ENCODE data around the gene EHD4.
A peak's percentile ranks its signal among the peaks of the same experiment; 100 is the strongest.

Gene EHD4

GRCh38 chr15:41994772-41995475 lies 22.6 kb upstream of the EHD4 start:
- DNase-seq = no peak

GRCh38 chr15:41994171-41994650 lies 21.9 kb upstream of the EHD4 start:
- DNase-seq = no peak

DNA sequence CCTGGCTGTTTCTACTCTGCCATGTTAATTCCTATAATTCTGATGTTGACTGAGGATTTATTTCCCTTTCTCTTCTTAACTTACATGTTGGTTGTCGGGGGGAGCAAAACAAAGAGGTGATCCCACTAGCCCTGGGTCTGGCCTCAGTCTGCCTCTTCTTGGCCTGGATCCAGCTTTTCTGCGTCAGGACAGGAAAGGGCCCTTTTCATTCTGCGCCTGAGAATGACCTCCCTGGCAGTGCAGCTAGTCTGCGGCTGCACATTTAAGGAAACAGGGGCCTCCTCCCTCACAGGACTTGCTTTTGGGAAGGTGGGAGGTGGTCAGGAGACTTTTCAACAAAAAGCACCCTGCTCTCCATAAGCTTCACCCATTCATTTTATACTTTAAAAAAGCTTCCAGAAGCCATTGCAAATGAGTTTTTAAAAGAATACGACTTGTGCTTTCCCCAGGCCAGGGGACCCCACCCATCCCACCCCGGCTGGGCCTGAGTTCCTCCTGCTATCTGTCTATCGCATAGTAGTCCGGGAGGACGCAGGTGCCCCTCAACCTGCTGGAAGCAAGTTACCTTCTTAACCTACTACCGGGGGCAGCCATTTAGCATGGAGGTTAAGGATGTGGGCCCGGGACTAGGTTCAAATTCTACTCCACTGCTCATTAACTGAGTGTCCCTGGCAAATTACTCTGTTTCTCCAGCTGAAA lies 21.3 kb upstream of the EHD4 start:
- no peak for DNase-seq

GRCh38 chr15:41992803-41993190 lies 20.4 kb upstream of the EHD4 start:
- no peak for DNase-seq

DNA sequence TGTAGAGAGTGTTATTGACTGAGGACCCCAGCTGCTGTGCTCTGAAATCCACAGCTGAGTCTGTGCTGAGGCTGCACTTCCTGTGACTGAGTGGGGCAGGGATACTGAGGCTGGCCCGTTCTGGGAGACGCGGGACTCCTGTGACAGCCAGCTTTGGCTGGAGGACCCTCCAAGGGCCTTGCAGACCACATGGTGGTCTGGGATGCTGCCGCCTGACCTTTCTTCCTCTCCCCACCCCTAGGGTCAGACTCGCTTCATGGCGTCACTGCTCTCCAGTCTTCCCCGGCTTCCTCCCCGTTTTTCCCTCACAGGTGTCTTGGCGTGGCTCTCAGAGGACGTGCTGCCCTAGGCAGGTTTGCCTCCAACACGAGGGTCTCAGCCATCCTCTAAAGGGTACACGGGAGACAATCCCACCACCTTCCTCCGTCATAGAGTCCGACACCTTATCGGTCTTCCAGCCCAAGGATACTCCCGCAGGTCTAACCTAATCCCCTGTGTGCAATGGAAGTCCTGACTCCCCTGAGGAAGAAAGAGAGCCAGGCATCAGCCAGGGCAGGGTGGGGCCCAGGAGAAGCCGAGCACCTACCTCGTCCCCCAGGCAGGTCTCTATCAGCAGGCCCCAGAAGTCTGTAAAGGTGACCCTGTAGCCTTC lies 19.9 kb upstream of the EHD4 start:
- DNase-seq = no peak

GRCh38 chr15:41990691-41991090 lies 18.3 kb upstream of the EHD4 start:
- DNase-seq = no peak

GRCh38 chr15:41990243-41990605 lies 17.9 kb upstream of the EHD4 start:
- no peak for DNase-seq

- DNase-seq = peak; percentile 71
Measured at GRCh38 chr15:41989573-41990242, 17.4 kb upstream of the EHD4 start.

GRCh38 chr15:41988896-41989572 lies 16.7 kb upstream of the EHD4 start:
- no peak for DNase-seq

- DNase-seq = no peak
Measured at GRCh38 chr15:41987925-41988275, 15.5 kb upstream of the EHD4 start.

- no peak for DNase-seq
Measured at GRCh38 chr15:41987246-41987924, 15.0 kb upstream of the EHD4 start.

DNA sequence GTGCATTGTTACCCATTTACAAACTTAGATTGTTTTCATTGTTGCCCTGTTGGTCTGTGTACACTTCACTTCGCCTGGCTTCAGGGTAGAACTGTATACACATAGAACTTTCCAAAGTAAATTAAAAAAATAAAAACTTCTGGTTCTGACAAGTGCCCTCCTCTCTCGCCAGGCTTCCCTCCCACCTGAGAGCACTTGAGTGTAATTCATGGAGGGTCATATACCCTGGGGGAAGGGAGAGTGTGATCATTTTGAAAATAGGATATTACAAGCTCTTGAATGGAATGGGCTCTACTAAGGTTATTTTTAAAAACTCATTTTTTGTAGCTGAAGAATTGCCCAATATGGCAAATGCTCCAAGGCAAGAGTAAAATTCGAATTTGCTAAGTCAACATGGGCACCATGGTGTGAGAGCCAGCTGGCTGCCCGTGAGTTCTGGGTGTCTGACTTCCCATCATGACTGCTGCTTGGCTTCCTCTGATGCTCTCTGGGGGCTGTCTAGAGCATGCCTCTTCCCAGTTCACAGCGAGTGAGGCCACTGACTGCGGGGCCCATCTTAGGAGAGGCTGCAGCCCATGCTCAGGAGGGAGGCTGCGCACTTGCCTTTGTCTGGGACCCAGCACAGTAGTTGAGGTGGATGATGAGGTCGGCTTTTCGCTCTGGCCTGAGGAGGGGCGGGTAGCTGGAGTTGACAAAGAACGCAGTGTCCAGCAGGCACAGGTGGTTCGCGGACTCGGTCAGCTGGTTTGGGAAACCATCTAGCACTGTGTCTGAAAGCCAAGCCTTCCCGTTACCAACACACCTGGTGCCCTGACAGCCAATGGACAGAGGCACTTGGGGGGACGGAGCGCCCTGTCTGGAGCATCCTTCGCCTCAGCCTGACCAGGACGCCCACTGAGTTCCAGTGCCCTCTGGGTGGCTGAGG lies 13.1 kb upstream of the EHD4 start:
- no peak for DNase-seq

DNA sequence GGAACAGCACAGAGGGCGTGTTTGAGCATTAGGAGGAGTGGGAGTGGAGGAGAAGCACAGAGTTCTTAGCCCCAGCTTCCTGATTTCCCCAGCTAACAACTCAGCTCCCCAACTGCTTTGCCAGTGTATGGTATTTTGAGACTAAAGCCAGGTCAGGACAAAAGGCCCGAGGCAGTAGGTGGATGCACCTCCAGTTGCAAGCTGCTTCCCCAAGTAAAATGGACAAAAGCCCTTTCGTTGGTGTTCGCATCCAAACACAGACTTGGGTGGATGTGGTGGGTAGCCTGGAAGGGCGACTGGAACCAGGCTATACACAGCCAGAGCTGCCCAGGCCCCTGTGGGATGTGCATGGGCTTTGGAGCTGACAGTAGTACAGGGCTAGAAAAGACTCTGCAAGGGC lies 12.3 kb upstream of the EHD4 start:
- DNase-seq = no peak

DNA sequence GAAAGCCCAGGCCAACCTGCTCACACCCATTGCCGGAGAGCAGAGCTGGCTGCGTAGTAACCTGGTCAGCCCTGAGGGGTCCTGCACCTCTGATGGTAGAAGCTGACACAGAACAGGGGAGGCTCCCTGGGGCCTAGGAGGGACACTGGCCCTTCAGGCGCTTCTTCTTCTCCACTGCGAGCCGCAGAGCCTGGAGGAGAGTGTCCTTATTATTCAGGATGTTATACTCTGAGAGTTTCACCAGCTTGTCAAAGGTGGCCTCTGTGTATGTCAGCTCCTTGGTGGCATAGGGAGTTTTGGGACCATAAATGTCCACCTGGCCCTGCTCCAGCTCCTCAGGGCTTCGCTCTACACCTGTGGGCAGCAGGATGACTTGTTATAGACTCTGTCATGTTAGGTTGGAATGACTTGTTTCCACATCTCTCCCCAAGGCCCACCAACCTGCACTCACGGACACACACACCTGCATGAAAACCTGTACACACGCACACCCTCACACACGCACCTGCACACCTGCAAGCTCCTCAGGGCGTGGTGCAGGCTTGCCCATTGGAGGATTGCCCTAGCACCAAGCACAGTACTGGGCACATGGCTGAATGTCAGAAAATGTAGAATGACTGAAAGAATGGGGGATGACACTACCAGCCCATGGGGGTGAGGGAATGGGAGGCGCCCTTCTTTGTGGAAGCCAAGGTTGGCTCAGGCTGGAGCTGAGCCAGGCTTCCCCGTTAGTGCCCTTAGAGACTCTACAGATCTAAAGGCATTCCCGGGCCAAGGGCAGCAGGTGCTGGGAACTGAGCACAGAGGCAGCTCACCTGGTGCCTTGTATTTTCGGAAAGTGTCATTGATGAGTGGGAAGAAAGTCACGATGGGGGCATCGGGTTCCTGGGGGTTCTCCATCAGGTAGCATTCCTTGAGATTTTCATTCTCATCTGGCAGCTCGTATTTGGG lies 11.5 kb upstream of the EHD4 start:
- no peak for DNase-seq

DNA sequence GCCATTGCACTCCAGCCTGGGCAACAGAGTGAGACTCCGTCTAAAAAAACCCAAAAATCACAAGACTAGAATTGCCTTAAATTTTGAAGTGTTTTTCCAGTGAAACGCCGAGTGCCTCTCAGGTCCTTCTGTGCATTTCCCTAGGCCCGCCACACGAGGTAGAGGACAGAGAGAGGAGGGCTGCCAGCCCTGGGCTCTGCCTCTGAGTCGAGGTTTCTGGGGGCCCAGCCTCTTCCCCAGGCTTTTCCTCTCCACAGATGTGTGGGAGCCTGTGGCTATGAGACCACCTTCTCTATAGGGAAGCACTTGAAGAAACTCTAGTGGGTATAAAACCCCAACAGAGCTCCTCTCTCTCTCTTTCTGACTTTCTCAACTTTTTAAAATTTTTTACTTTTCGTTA lies 10.9 kb upstream of the EHD4 start:
- no peak for DNase-seq

- no peak for DNase-seq
Measured at GRCh38 chr15:41982133-41982930, 10.0 kb upstream of the EHD4 start.

- DNase-seq = no peak
Measured at GRCh38 chr15:41981371-41982132, 9.2 kb upstream of the EHD4 start.

- DNase-seq = no peak
Measured at GRCh38 chr15:41980654-41981323, 8.4 kb upstream of the EHD4 start.
